GM12872 (cell line): ENCODE data around the gene LIMK1.

Source experiments
- CTCF ChIP-seq: IDR thresholded peaks from 3 replicates; pipeline ENCODE4 v1.5.1; 2011; ENCODE audit warnings: low read depth, mild to moderate bottlenecking, low read length, moderate library complexity; ENCODE audit not compliant: insufficient read depth

Gene LIMK1

GRCh38 chr7:74138945-74139843, 55.6 kb downstream of the LIMK1 start:
- no peak for TF ChIP-seq CTCF

- no peak for TF ChIP-seq CTCF
Measured at GRCh38 chr7:74141705-74142104, 58.1 kb downstream of the LIMK1 start.

- TF ChIP-seq CTCF, result no peak
Measured at GRCh38 chr7:74143383-74143782, 59.8 kb downstream of the LIMK1 start.

GRCh38 chr7:74148491-74148890, 64.9 kb downstream of the LIMK1 start:
- TF ChIP-seq CTCF, result no peak

- TF ChIP-seq CTCF, result no peak
Measured at GRCh38 chr7:74149071-74149470, 65.5 kb downstream of the LIMK1 start.

GRCh38 chr7:74149603-74150002, 66.0 kb downstream of the LIMK1 start:
- no peak for TF ChIP-seq CTCF

GRCh38 chr7:74153736-74154135, 70.1 kb downstream of the LIMK1 start:
- TF ChIP-seq CTCF, result no peak
